ENCODE results near the gene ZFYVE26.
"Not testable (repeated sequence)": the region's sequence is repeated elsewhere in the genome, so short reads cannot be mapped to it uniquely, and the experiment has no call there.

DNA sequence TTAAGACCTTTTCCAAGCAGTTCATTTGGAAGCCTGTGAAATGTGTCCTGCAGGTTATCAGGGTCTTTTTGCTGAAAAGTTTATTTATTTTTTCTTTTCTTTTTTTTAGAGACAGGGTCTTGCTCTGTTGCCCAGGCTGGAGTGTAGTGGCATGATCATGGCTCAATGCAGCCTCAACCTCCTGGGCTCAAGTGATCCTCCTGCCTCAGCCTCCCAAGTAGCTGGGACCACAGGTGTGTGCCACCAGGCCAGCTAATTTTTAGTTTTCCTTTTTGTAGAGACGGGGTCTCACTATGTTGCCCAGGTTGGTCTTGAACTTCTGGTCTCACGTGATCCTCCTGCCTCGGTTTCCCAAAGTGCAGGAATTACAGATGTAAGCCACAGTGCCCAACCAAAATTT is 97.0 kb downstream of the ZFYVE26 start:
- TF ChIP-seq, protein P1, sequence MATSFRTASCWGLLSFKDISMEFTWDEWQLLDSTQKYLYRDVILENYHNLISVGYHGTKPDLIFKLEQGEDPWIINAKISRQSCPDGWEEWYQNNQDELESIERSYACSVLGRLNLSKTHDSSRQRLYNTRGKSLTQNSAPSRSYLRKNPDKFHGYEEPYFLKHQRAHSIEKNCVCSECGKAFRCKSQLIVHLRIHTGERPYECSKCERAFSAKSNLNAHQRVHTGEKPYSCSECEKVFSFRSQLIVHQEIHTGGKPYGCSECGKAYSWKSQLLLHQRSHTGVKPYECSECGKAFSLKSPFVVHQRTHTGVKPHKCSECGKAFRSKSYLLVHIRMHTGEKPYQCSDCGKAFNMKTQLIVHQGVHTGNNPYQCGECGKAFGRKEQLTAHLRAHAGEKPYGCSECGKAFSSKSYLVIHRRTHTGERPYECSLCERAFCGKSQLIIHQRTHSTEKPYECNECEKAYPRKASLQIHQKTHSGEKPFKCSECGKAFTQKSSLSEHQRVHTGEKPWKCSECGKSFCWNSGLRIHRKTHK (tag by site-specific recombination; IDR thresholded peaks at IDR 0.05), result not testable (repeated sequence)
- TF ChIP-seq, protein P2, sequence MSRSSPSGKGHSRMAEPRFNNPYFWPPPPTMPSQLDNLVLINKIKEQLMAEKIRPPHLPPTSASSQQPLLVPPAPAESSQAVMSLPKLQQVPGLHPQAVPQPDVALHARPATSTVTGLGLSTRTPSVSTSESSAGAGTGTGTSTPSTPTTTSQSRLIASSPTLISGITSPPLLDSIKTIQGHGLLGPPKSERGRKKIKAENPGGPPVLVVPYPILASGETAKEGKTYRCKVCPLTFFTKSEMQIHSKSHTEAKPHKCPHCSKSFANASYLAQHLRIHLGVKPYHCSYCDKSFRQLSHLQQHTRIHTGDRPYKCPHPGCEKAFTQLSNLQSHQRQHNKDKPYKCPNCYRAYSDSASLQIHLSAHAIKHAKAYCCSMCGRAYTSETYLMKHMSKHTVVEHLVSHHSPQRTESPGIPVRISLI (tag by site-specific recombination; IDR thresholded peaks at IDR 0.05), result not testable (repeated sequence)
- TF ChIP-seq ZNF433 (tag by site-specific recombination; IDR thresholded peaks at IDR 0.05; ENCODE audit: low read depth), result not testable (repeated sequence)
- TF ChIP-seq, protein P3, sequence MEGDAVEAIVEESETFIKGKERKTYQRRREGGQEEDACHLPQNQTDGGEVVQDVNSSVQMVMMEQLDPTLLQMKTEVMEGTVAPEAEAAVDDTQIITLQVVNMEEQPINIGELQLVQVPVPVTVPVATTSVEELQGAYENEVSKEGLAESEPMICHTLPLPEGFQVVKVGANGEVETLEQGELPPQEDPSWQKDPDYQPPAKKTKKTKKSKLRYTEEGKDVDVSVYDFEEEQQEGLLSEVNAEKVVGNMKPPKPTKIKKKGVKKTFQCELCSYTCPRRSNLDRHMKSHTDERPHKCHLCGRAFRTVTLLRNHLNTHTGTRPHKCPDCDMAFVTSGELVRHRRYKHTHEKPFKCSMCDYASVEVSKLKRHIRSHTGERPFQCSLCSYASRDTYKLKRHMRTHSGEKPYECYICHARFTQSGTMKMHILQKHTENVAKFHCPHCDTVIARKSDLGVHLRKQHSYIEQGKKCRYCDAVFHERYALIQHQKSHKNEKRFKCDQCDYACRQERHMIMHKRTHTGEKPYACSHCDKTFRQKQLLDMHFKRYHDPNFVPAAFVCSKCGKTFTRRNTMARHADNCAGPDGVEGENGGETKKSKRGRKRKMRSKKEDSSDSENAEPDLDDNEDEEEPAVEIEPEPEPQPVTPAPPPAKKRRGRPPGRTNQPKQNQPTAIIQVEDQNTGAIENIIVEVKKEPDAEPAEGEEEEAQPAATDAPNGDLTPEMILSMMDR (tag by site-specific recombination; IDR thresholded peaks at IDR 0.05), result not testable (repeated sequence)
- TF ChIP-seq, protein P4, sequence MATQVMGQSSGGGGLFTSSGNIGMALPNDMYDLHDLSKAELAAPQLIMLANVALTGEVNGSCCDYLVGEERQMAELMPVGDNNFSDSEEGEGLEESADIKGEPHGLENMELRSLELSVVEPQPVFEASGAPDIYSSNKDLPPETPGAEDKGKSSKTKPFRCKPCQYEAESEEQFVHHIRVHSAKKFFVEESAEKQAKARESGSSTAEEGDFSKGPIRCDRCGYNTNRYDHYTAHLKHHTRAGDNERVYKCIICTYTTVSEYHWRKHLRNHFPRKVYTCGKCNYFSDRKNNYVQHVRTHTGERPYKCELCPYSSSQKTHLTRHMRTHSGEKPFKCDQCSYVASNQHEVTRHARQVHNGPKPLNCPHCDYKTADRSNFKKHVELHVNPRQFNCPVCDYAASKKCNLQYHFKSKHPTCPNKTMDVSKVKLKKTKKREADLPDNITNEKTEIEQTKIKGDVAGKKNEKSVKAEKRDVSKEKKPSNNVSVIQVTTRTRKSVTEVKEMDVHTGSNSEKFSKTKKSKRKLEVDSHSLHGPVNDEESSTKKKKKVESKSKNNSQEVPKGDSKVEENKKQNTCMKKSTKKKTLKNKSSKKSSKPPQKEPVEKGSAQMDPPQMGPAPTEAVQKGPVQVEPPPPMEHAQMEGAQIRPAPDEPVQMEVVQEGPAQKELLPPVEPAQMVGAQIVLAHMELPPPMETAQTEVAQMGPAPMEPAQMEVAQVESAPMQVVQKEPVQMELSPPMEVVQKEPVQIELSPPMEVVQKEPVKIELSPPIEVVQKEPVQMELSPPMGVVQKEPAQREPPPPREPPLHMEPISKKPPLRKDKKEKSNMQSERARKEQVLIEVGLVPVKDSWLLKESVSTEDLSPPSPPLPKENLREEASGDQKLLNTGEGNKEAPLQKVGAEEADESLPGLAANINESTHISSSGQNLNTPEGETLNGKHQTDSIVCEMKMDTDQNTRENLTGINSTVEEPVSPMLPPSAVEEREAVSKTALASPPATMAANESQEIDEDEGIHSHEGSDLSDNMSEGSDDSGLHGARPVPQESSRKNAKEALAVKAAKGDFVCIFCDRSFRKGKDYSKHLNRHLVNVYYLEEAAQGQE (tag by site-specific recombination; IDR thresholded peaks at IDR 0.05), result not testable (repeated sequence)
